Activated T-cell treated with anti-CD3 and anti-CD28 coated beads for 1 hour (primary cell): ENCODE measurements around the gene ULK4.
"Not testable (repeated sequence)": the region's sequence is repeated elsewhere in the genome, so short reads cannot be mapped to it uniquely, and the experiment has no call there.

Experiments
- DNase-seq: peaks from one replicate; pipeline ENCODE4 v3.0.0-alpha.2; 2020; ENCODE audit warnings: low read depth

Gene ULK4

DNA sequence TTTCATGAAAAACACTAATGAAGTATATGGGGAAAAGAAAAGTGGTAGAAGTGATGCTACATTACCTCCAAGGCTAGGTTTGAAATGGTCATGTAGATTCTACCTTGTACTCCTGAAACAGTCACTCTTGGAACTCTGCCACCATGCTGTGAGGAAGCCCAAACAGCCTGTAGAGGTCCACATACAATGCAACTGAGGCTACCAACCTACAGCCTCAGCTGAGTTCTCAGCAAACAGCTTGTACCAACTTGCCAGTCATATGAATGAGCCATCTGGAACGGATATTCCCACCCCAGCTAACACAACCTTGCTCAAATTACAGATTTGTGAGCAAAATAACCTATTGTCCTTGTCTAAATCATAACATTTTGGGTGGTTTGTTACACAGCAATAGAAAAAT is 193.5 kb downstream of the ULK4 start:
- no peak for DNase-seq

DNA sequence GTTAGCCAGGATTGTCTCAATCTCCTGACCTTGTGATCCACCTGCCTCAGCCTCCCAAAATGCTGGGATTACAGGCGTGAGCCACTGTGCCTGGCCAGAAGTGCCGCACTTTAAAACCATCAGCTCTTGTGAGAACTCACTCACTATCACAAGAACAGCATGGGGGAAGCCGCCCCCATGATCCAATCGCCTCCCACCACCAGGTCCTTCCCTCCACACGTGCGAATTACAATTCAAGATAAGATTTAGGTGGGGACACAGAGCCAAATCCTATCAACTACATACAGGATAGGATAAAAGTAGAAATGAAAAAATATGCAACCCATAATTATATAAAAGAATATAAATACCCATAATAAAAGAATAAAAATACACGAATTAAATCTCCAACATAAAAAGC is 199.0 kb downstream of the ULK4 start:
- not testable (repeated sequence) for DNase-seq

DNA sequence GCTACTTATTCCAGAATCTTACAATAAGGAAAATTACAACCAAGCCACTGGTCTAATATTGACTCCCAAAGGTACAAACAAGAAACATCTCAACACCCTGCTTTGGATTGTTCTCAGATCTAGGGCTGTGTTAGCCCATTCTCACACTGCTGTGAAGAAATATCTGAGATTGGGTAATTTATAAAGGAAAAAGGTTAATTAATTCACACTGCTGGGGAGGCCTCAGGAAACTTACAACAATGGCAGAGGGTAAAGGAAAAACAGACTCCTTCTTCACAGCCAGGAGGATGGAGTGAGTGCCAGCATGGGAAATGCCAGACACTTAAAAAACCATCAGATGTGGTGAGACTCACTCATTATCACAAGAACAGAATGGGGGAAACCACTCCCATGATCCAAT is 208.3 kb downstream of the ULK4 start:
- no peak for DNase-seq

DNA sequence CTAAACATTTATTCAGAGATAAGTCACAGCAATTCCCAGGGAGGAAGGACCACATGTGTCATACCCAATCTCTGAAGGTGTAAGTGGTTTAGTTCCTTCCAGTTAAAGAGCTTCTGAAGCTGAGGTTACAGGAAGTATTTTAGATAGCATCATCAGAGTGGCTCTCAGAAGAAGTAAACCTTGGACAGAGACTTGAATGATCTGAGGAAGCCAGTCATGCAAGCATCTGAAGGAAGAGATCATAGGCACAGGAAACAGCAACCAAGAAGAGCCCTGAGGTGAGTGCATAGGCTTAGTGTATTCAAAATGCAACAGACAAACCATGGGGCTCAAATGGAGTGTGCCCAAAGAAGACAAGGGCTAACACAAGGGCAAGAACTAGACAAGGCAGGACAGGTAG is 210.3 kb downstream of the ULK4 start:
- DNase-seq: no peak

DNA sequence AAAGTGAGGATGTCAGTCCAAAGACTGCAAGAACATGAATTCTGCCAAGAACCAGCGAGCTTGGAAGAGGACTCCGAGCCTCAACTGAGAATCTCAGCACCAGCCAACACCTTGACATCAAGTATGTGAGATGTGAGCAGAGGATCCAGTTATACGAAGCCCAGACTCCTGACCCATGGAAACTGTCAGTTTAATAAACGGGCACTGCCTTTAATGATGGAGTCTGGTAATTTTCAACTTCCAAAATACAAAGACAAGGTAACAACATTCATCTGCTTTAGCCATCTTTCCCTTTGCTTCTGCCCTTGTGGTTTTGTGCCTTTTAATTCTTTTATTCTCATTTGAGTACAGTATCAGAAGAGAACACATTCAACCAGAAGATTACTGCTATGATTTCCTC is 211.9 kb downstream of the ULK4 start:
- DNase-seq: no peak

DNA sequence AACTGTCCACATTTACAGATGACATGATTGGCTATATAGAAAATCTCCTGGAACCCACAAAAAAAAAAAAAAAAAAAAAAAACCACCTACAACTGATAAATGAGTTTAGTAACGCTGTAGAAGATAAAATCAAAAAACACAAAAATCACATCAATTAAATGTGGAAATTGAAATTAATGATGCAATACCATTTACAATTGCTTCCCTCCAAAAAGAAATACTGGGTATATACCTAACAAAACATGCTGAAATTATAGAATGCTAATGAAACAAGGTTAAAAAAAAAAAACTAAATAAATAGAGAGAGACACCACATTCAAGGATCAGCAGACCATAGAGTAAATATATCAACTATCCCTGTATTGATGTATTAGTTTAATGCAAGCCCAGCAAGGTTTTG is 215.7 kb downstream of the ULK4 start:
- no peak for DNase-seq

DNA sequence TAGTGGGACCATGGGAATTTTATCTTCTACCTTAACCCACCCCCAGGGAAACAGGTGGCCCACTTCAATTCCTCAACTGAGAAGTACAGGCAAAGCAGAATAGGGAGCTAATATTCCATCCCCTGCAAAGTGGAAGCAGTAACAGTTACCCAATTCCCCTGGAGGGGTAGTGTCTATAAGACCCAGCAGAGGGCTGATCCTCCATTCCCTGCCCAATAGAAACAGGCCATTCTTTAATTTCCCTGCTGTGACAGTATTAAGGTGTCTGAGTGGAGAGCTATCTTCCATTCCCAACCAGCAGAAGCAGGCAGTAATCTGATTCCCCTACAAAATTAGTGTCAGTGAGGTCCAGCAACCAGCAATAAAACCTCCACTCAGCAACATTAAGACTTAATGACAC is 219.8 kb downstream of the ULK4 start:
- DNase-seq: no peak

DNA sequence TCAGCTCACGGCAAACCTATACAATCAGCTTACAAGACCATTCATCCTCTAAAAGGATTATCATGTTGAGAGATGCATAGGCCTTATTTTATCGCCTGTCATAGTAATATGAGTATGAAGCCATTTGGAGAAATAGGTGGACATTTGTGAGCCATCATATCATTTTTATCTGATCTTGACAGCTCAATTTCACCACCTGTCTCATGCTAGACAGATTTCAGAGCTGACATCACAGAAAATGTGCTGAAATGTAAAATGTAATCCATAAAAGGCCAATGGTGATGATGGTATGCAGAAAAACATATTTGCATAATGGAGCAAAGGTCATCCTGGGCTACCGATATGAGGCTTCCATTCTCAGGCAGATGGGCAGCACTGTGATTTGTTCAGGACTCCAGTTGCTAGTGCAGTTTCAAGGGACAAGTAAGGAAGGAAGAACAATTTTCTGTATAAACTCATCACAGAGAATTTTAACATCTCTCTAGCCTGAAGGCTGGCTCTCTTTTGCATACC is 221.5 kb downstream of the ULK4 start:
- DNase-seq: no peak

DNA sequence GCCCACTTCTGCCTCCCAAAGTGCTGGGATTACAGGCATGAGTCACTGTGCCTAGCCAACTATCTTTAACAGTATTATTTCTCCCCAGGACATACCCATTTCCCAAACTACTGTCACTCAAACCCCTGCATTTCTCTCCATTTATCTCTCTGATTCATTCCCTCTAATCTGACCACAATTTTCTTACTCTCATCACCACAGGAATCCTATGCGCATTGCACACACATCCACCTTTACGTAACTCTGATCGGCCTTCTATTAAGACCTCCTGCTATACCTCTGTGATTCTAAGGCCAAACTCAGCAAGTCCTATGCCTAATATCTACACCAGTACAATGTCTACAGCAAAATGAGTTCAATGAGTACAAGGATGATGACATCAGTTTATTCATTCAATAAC is 235.0 kb downstream of the ULK4 start:
- no peak for DNase-seq

DNA sequence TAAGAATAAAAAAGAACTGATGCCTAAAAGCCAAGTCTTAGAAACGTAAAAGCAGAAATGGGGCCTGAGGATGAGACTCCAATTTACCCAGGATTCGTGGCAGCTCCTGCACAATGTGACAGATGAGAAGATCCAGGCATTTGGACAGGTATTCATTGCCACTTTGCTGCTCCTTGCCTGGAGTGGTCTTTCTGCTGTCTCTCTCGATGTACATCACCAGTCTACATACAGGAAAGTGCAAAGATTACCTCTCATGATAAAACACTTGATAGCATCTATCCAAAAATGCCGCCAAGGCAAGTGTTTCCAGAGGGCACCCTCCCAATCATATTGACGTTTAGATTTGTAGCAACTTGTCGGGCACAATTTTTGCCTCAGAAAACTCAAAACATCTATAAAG is 244.3 kb downstream of the ULK4 start:
- DNase-seq: no peak

DNA sequence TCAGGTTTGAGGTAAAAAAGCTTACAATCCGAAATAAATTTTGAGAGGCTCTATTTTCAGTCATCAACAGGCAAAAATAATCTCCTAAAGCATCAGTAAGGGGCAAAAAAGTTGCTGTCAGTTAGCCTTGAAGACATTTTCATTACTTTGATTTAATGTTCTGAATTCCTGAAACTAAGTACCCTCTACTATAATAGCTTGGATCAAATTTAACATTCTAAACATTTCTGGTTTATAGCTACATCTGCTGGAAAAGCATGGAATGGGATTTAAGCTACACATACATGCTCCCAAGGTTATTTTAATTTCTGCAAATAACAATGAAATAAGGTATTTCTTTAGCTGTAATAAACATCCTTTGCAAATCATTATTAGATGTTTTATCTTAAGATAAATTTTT is 245.4 kb downstream of the ULK4 start:
- no peak for DNase-seq

DNA sequence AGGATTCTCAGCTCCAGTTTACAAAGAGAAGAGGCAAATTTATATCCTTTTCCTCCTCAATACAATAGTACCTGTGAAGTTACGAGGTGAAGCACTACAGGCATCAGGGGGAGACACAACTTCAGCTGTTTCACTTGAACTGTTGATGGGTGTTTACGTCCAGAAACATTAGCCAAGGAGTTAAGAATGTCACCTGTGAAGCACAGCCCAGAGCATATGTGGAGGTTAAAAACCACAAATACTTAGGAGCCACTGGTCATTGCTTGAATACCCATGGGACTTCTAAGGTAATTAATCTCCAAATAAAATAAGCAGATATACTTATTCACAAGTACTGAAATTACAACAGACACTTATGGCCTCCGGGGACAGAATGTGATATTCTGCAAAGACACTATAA is 246.5 kb downstream of the ULK4 start:
- DNase-seq: no peak

DNA sequence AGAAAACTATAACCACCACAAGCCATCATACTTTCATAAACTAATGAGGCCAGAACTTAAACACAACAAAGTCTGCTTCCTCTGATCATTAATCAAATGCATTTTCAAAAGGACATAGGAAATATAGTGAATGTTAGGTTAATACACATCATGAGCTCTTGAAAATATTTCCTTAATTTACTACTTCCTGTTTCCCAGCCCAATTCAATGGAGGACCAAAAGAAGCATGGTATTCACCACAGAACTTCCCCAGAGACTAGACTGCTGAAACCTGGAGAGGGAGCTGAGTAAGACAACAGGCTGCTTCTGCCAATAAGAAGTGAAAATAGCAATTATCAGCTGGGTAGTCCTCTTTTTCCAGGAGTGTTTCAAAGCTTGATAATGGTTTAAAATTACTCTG is 250.3 kb downstream of the ULK4 start:
- DNase-seq: no peak

DNA sequence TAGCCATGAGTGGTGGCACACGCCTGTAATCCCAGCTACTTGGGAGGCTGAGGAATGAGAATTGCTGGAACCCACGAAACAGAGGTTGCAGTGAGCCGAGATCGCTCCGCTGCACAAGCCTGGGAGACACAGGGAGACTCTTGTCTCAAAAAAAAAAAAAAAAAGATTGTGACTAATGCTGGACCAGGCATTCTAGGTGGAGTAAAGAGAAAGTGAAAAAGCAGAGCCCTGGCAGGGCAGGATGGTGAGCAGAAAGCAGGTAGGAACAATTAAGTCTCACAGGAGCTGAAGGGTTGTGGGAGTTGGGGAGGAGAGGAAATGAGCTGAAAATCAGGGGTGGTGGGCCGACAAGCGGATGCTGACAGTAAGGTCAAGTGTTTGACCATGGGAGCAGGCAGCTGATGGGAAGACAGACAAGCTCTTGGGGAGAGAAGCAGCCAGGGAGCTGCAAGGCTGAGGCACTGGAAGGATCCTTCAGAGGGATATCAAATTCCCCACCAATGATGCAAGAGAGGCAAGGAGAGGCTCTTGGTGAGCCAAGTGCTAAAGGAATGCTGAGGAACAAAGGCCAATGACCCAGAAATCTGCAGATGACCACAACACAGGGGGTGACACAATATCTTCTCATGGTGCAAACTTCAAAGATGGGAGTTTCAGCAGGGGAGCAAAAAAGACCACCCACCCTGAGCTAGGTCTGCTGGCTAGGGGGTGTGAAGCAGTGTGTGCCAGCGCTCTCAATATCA is 251.1 kb downstream of the ULK4 start:
- no peak for DNase-seq

DNA sequence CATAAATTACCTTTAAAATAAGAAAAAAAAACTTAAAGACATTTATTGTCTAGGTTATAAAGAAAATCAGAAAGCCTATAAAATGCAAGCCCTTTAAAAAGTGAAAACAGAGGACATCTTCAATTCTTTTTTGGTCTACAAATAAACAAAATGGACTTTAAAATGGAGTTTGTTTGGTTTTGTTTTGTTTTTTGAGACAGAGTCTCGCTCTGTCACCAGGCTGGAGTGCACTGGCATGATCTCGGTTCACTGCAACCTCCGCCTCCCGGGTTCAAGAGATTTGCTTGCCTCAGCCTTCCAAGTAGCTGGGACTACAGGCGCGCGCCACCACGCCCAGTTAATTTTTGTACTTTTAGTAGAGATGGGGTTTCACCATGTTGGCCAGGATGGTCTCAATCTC is 252.7 kb downstream of the ULK4 start:
- not testable (repeated sequence) for DNase-seq

DNA sequence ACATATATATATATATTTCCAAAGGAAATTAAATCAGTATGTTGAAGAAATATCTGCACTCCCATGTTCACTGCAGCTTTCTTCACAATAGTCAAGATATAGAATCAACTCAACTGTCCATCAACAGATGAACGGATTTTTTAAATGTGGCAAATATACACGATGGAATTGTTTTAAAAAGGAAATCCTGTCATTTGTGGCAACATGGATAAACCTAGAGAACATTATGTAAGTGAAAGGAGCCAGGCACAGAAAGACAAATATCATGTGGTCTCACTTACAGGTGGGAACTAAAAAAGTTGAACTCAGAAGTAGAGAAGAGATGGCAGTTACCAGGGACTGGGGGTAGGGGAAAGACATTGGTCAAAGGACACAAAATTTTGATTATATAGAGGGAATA is 253.7 kb downstream of the ULK4 start:
- DNase-seq: no peak

DNA sequence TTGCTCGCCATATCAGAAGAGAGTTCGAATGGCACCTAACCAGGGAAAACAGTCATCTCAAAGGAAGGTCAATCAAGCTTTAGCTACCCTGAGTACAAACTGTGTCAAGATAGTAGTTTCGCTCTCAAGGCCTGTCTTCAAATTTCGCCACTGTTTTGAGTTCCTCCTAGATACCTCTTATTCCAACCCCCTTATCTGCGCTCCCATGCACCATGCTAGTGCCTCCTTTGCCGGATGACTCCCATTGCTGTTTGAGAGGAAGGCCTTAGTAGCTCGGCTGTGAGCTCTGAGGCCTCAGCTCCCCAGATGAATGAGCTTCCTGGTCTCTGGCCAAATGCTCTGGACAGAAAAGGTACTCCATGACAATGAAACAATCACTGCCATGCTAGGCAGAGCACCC is 256.0 kb downstream of the ULK4 start:
- no peak for DNase-seq

DNA sequence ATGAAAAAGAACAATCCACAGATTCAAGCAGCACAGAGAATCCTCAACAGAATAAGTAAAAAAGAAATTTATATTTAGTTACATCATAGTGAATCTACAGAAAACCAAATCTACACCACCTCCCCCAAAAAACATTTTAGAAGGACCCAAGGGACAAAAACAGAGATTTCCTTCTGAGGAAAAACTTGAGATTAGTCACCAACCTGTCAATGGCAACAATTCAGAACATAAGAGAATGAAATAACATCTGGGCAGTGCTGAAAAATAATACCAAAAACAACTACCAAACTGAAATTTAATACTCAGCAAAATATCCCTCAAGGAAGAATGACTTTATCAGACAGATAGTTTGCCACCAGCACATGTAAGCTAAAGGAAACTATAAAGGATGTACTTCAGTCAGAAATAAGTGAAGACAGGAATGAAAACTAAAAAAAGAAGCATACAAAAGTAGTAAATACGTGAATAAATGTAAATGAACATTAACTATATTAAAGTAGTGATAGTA is 260.7 kb downstream of the ULK4 start:
- no peak for DNase-seq

DNA sequence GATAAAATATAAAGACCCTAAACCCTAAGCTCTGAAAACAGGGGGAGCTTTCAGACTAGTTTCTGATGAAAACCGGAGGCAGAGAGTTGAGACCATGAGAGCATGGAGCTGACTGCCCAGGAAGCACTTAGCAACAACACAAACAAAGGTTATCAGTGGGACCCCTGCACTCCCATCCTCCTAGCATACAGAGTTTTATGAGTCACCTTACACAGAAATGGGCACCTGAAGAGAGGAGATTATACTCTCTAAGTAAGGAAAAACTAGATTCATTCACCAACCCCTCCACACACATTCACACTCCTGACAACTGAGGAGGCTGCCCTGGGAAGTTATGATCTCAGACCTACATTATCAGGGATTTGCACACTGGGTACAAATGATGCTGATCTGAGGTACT is 261.7 kb downstream of the ULK4 start:
- no peak for DNase-seq

DNA sequence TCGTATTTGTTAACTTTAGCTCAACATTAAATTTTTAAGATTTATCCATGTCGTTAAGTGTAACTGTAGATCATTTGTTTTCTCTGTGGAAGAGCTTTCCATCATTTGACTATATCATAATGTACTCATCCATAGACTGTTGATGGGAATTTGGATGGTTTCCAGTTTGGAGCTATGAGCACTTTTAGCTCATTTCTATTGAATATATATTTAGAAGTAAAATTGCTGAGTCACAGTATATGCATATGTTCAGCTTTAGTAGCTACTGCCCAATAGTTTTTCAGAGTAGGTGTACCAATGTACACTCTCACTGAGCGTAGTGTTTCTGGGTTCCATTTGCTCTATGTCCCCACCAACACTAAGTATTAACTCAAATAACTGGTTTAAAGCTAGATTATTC is 263.0 kb downstream of the ULK4 start:
- DNase-seq: no peak

DNA sequence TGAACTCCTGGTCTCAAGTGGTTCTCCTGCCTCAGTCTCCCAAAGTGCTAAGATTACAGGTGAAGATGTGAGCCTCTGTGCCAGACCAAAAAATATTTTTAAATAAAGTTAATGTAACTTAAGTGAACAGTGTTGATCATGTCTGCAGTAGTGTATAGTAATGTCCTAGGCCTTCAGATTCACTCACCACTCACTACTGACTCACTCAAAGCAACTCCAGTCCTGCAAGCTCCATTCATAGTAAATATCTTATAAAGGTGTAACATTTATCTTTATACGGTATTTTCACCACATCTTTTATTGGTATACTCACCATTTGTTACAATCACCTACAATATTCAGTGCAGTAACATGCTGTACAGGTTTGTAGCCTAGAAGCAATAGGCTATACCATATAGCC is 264.2 kb downstream of the ULK4 start:
- DNase-seq: no peak

DNA sequence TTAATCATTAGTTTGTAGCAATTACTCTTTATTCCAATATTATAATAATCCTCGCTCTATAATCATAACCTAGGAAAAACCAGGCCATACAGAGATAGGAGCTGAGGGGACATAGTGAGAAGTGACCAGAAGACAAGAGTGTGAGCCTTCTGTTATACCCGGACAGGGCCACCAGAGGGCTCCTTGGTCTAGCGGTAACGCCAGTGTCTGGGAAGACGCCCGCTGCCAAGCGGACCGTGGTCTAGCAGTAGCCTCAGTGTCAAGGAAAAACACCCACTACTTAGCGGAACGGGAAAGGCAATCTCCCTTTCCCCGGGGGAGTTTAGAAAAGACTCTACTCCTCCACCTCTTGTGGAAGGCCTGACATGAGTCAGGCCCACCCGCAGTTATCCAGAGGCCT is 266.1 kb downstream of the ULK4 start:
- not testable (repeated sequence) for DNase-seq

DNA sequence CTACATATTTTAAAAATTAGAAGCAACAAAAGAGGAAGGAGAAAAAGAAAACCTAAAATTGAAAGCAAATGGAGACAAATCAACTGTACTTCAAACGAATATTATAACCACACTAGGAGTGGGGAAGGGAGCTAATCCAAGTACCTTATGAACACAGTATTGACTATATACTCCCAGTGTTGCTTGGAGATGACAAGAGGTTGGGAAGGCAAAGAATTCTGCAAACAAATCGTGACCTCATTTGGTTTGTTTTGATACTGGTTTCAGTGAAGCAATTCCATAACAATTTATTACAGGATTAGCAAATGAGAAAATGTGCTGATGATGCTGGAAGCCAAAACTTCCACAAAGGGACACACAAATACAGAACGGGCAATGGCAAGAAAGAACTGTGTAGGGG is 268.1 kb downstream of the ULK4 start:
- no peak for DNase-seq
